Cortex of kidney (tissue), 1 donor: ENCODE measurements around the gene TCEAL3.
"Not testable (repeated sequence)": the region's sequence is repeated elsewhere in the genome, so short reads cannot be mapped to it uniquely, and the experiment has no call there.

Experiments
- DNase-seq: peaks from one replicate; lab custom pipeline; 2025; lab: John Stamatoyannopoulos, UW

Gene TCEAL3

GRCh38 chrX:103626855-103627254 is 19.1 kb downstream of the TCEAL3 start:
- no peak for DNase-seq

- DNase-seq: no peak
Observed at GRCh38 chrX:103628386-103629317, 20.9 kb downstream of the TCEAL3 start, which contains the start of gene TCEAL1. TCEAL1 (plus strand) TSS chrX:103628975; CDS start chrX:103629917, 942 bp downstream.

GRCh38 chrX:103629318-103630170 is 21.8 kb downstream of the TCEAL3 start:
- no peak for DNase-seq

GRCh38 chrX:103630171-103630511 is 22.4 kb downstream of the TCEAL3 start:
- DNase-seq: no peak

- DNase-seq: no peak
Observed at GRCh38 chrX:103631145-103631544, 23.4 kb downstream of the TCEAL3 start.

GRCh38 chrX:103635436-103635835 is 27.7 kb downstream of the TCEAL3 start:
- DNase-seq: no peak

GRCh38 chrX:103637604-103638338 is 30.0 kb downstream of the TCEAL3 start:
- DNase-seq: no peak

GRCh38 chrX:103638479-103639346 is 30.9 kb downstream of the TCEAL3 start:
- DNase-seq: not testable (repeated sequence)

GRCh38 chrX:103640401-103641155 is 32.8 kb downstream of the TCEAL3 start:
- DNase-seq: no peak

GRCh38 chrX:103644125-103644524 is 36.4 kb downstream of the TCEAL3 start:
- DNase-seq: no peak

- no peak for DNase-seq
Observed at GRCh38 chrX:103647630-103648029, 39.9 kb downstream of the TCEAL3 start.

GRCh38 chrX:103651151-103651773 is 43.5 kb downstream of the TCEAL3 start:
- no peak for DNase-seq

- DNase-seq: not testable (repeated sequence)
Observed at GRCh38 chrX:103655230-103656000, 47.7 kb downstream of the TCEAL3 start.

- DNase-seq: no peak
Observed at GRCh38 chrX:103656617-103657016, 48.9 kb downstream of the TCEAL3 start.

GRCh38 chrX:103657066-103657465 is 49.3 kb downstream of the TCEAL3 start:
- not testable (repeated sequence) for DNase-seq

- no peak for DNase-seq
Observed at GRCh38 chrX:103658681-103659433, 51.1 kb downstream of the TCEAL3 start.

- not testable (repeated sequence) for DNase-seq
Observed at GRCh38 chrX:103659460-103659859, 51.7 kb downstream of the TCEAL3 start.
